HEK293 (cell line): ENCODE measurements around the gene TCHP.
"Not testable (repeated sequence)": the region's sequence is repeated elsewhere in the genome, so short reads cannot be mapped to it uniquely, and the experiment has no call there.

Experiments used
- KLF1 ChIP-seq: fragments of 450-650 bp; formaldehyde crosslinking; IDR thresholded peaks from 2 replicates; pipeline ENCODE4 v1.5.1; 2016; ENCODE audit warnings: missing biosample characterization, missing genetic modification characterization
- REPIN1 ChIP-seq: fragments of 450-650 bp; formaldehyde crosslinking; IDR thresholded peaks from 2 replicates; pipeline ENCODE4 v1.5.1; 2017; ENCODE audit warnings: missing biosample characterization, missing genetic modification characterization, low read depth
- SCRT1 ChIP-seq: fragments of 450-650 bp; formaldehyde crosslinking; IDR thresholded peaks from 2 replicates; pipeline ENCODE4 v1.5.1; 2016; ENCODE audit warnings: missing biosample characterization, missing genetic modification characterization, borderline replicate concordance
- ZBTB48 ChIP-seq: fragments of 450-650 bp; formaldehyde crosslinking; IDR thresholded peaks from 2 replicates; pipeline ENCODE4 v1.5.1; 2016; ENCODE audit warnings: missing biosample characterization, missing genetic modification characterization
- ZEB2 ChIP-seq: fragments of 450-650 bp; formaldehyde crosslinking; IDR thresholded peaks from 2 replicates; pipeline ENCODE4 v1.5.1; 2016; ENCODE audit warnings: missing biosample characterization, missing genetic modification characterization
- ZNF10 ChIP-seq: fragments of 450-650 bp; formaldehyde crosslinking; IDR thresholded peaks from 2 replicates; pipeline ENCODE4 v1.5.1; 2017; ENCODE audit warnings: missing biosample characterization, missing genetic modification characterization
- ZNF473 ChIP-seq: fragments of 450-650 bp; formaldehyde crosslinking; IDR thresholded peaks from 2 replicates; pipeline ENCODE4 v1.5.1; 2017; ENCODE audit warnings: missing biosample characterization, missing genetic modification characterization
- ZNF670 ChIP-seq: fragments of 450-650 bp; formaldehyde crosslinking; IDR thresholded peaks from 2 replicates; pipeline ENCODE4 v1.5.1; 2016; ENCODE audit warnings: missing biosample characterization, missing genetic modification characterization, low read depth
- ZNF830 ChIP-seq: fragments of 450-650 bp; IDR thresholded peaks from 2 replicates; pipeline ENCODE4 v1.5.0; 2018; ENCODE audit warnings: missing biosample characterization, missing genetic modification characterization, low read depth, mild to moderate bottlenecking, moderate library complexity
- ZNF837 ChIP-seq: fragments of 450-650 bp; formaldehyde crosslinking; IDR thresholded peaks from 2 replicates; pipeline ENCODE4 v1.5.1; 2016; ENCODE audit warnings: missing biosample characterization, missing genetic modification characterization
- TF ChIP-seq, protein P1 (sequence below): fragments of 450-650 bp; formaldehyde crosslinking; IDR thresholded peaks from 2 replicates; pipeline ENCODE4 v1.5.1; 2016; ENCODE audit warnings: missing biosample characterization, missing genetic modification characterization
- TF ChIP-seq, protein P2 (sequence below): fragments of 450-650 bp; formaldehyde crosslinking; IDR thresholded peaks from 2 replicates; pipeline ENCODE4 v1.5.1; 2016; ENCODE audit warnings: missing biosample characterization, missing genetic modification characterization
- TF ChIP-seq, protein P3 (sequence below): fragments of 450-650 bp; formaldehyde crosslinking; IDR thresholded peaks from 2 replicates; pipeline ENCODE4 v1.5.1; 2016; ENCODE audit warnings: missing biosample characterization, missing genetic modification characterization
- TF ChIP-seq, protein P4 (sequence below): fragments of 450-650 bp; formaldehyde crosslinking; IDR thresholded peaks from 2 replicates; pipeline ENCODE4 v1.5.1; 2016; ENCODE audit warnings: missing biosample characterization, missing genetic modification characterization

DNA sequence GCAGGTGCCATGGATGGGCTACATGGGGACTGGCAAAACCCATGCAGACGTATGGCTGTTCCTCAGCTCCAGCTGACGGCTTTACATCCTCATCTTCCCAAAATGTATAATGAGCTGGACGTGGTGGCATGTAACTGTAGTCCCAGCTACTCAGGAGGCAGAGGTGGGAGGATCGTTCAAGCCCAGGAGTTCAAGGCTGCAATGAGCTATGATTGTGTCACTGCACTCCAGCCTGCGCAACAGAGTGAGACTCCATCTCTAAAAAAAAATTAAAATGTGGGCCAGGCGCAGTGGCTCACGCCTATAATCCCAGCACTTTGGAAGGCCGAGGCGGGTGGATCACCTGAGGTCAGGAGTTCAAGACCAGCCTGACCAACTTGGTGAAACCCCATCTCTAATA is 37.6 kb upstream of the TCHP start:
- TF ChIP-seq, protein P1, sequence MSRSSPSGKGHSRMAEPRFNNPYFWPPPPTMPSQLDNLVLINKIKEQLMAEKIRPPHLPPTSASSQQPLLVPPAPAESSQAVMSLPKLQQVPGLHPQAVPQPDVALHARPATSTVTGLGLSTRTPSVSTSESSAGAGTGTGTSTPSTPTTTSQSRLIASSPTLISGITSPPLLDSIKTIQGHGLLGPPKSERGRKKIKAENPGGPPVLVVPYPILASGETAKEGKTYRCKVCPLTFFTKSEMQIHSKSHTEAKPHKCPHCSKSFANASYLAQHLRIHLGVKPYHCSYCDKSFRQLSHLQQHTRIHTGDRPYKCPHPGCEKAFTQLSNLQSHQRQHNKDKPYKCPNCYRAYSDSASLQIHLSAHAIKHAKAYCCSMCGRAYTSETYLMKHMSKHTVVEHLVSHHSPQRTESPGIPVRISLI (tag by site-specific recombination) = not testable (repeated sequence)
- TF ChIP-seq, protein P2, sequence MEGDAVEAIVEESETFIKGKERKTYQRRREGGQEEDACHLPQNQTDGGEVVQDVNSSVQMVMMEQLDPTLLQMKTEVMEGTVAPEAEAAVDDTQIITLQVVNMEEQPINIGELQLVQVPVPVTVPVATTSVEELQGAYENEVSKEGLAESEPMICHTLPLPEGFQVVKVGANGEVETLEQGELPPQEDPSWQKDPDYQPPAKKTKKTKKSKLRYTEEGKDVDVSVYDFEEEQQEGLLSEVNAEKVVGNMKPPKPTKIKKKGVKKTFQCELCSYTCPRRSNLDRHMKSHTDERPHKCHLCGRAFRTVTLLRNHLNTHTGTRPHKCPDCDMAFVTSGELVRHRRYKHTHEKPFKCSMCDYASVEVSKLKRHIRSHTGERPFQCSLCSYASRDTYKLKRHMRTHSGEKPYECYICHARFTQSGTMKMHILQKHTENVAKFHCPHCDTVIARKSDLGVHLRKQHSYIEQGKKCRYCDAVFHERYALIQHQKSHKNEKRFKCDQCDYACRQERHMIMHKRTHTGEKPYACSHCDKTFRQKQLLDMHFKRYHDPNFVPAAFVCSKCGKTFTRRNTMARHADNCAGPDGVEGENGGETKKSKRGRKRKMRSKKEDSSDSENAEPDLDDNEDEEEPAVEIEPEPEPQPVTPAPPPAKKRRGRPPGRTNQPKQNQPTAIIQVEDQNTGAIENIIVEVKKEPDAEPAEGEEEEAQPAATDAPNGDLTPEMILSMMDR (tag by site-specific recombination) = not testable (repeated sequence)
- TF ChIP-seq ZNF837 (tag by site-specific recombination); ZNF10; ZNF670 (tag by site-specific recombination); ZEB2 (tag by site-specific recombination); SCRT1 (tag by site-specific recombination); ZBTB48; ZNF830 (tag by site-specific recombination); KLF1; ZNF473 (tag by site-specific recombination); REPIN1 (tag by site-specific recombination): not testable (repeated sequence)
- TF ChIP-seq, protein P3, sequence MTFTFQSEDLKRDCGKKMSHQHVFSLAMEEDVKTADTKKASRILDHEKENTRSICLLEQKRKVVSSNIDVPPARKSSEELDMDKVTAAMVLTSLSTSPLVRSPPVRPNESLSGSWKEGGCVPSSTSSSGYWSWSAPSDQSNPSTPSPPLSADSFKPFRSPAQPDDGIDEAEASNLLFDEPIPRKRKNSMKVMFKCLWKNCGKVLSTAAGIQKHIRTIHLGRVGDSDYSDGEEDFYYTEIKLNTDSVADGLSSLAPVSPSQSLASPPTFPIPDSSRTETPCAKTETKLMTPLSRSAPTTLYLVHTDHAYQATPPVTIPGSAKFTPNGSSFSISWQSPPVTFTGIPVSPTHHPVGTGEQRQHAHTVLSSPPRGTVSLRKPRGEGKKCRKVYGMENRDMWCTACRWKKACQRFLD (tag by site-specific recombination) = not testable (repeated sequence)
- TF ChIP-seq, protein P4, sequence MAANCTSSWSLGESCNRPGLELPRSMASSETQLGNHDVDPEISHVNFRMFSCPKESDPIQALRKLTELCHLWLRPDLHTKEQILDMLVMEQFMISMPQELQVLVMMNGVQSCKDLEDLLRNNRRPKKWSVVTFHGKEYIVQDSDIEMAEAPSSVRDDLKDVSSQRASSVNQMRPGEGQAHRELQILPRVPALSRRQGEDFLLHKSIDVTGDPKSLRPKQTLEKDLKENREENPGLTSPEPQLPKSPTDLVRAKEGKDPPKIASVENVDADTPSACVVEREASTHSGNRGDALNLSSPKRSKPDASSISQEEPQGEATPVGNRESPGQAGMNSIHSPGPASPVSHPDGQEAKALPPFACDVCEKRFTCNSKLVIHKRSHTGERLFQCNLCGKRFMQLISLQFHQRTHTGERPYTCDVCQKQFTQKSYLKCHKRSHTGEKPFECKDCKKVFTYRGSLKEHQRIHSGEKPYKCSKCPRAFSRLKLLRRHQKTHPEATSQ = not testable (repeated sequence)
